ENCODE data around the gene PRR36. TPM values are rescaled to one million over a fixed set of nuclear protein-coding genes. Genes with fewer than 3 reads are reported as not detected.

PRR36 gene
- total RNA-seq, 1 donor from 2014 or later, result not detected

GRCh38 chr19:7849631-7849999, 24.6 kb downstream of the PRR36 start:
- Histone ChIP-seq H3K4me3 (no peak overlapping the region), H3K4me1 (peaks cover 8% of the 10 kb centered on the region), H3K27me3 (no peaks in the 10 kb centered on the region), H3K36me3 (no peaks in the 10 kb centered on the region), H3K9me3 (no peaks in the 10 kb centered on the region), H3K27ac (no peak overlapping the region)
- intact Hi-C loops (cut with DNase I), result no loop called here
- DNase-seq (ENCODE audit: extremely low spot score in 2 of 2), result no peak
- TF ChIP-seq POLR2AphosphoS5 (IDR thresholded peaks at IDR 0.05; ENCODE audit: insufficient read depth in 1 of 2, low read depth in 1 of 2) (no peak), CTCF (IDR thresholded peaks at IDR 0.05) (no peak), POLR2A (IDR thresholded peaks at IDR 0.05) (no peak)

- Histone ChIP-seq H3K27me3 (no peaks in the 10 kb centered on the region), H3K27ac (no peak overlapping the region), H3K4me1 (peaks cover 8% of the 10 kb centered on the region), H3K9me3 (no peaks in the 10 kb centered on the region), H3K36me3 (no peaks in the 10 kb centered on the region), H3K4me3 (no peak overlapping the region)
- no peak for DNase-seq (ENCODE audit: extremely low spot score in 2 of 2)
- intact Hi-C loops (cut with DNase I), result no loop called here
- no peak for TF ChIP-seq POLR2AphosphoS5 (IDR thresholded peaks at IDR 0.05; ENCODE audit: insufficient read depth in 1 of 2, low read depth in 1 of 2)
- no peak for TF ChIP-seq CTCF (IDR thresholded peaks at IDR 0.05)
- TF ChIP-seq POLR2A (IDR thresholded peaks at IDR 0.05), result no peak
Measured at GRCh38 chr19:7848779-7849457, 25.3 kb downstream of the PRR36 start.

DNA sequence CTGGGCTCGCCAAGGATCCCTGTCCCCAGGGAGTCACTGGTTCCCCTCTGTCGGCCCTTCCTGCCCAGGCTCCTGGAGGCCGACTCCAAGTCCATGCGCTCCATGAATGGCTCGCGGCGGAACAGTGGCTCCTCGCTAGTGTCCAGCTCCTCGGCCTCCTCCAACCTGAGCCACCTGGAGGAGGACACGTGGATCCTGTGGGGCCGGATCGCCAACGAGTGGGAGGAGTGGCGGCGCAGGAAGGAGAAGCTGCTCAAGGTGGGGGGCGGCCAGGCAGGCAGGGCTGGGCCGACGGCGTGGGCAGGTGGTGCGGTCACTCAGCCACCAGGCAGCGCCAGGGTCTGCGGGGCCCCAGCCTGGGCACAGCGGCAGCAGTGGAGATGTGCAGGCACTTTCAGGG, 26.5 kb downstream of the PRR36 start:
- Histone ChIP-seq H3K4me3 (no peak overlapping the region), H3K27me3 (no peaks in the 10 kb centered on the region), H3K27ac (no peak overlapping the region), H3K36me3 (no peaks in the 10 kb centered on the region), H3K4me1 (no peaks in the 10 kb centered on the region), H3K9me3 (no peaks in the 10 kb centered on the region)
- DNase-seq (ENCODE audit: extremely low spot score in 2 of 2), result no peak
- no peak for TF ChIP-seq CTCF (IDR thresholded peaks at IDR 0.05)
- TF ChIP-seq POLR2AphosphoS5 (IDR thresholded peaks at IDR 0.05; ENCODE audit: insufficient read depth in 1 of 2, low read depth in 1 of 2), result no peak
- TF ChIP-seq POLR2A (IDR thresholded peaks at IDR 0.05), result no peak
- intact Hi-C loops (cut with DNase I), result no loop called here

GRCh38 chr19:7846155-7846646, 28.0 kb downstream of the PRR36 start:
- TF ChIP-seq CTCF (IDR thresholded peaks at IDR 0.05) (no peak), POLR2AphosphoS5 (IDR thresholded peaks at IDR 0.05; ENCODE audit: insufficient read depth in 1 of 2, low read depth in 1 of 2) (no peak), POLR2A (IDR thresholded peaks at IDR 0.05) (no peak)
- no peak overlapping the region for H3K27ac ChIP-seq
- H3K4me3 ChIP-seq, result no peak overlapping the region
- H3K4me1 ChIP-seq, result no peaks in the 10 kb centered on the region
- no peaks in the 10 kb centered on the region for H3K27me3 ChIP-seq
- H3K36me3 ChIP-seq, result no peaks in the 10 kb centered on the region
- intact Hi-C loops (cut with DNase I), result no loop called here
- DNase-seq (ENCODE audit: extremely low spot score in 2 of 2), result no peak
- no peaks in the 10 kb centered on the region for H3K9me3 ChIP-seq

GRCh38 chr19:7845390-7846154, 28.6 kb downstream of the PRR36 start:
- no peak for TF ChIP-seq POLR2AphosphoS5 (IDR thresholded peaks at IDR 0.05; ENCODE audit: insufficient read depth in 1 of 2, low read depth in 1 of 2)
- no peak for TF ChIP-seq CTCF (IDR thresholded peaks at IDR 0.05)
- TF ChIP-seq POLR2A (IDR thresholded peaks at IDR 0.05), result no peak
- Histone ChIP-seq H3K27ac (no peak overlapping the region), H3K36me3 (no peaks in the 10 kb centered on the region), H3K4me3 (no peak overlapping the region), H3K4me1 (no peaks in the 10 kb centered on the region), H3K27me3 (no peaks in the 10 kb centered on the region), H3K9me3 (no peaks in the 10 kb centered on the region)
- intact Hi-C loops (cut with DNase I), result no loop called here
- no peak for DNase-seq (ENCODE audit: extremely low spot score in 2 of 2)

All from vagina (tissue), 2 donors.